Panc1 (cell line): ENCODE results near the gene TARBP1.

Experiments
- POLR2AphosphoS5 ChIP-seq: IDR thresholded peaks from 2 replicates; pipeline ENCODE4 v1.6.1; 2012; ENCODE audit warnings: mild to moderate bottlenecking, low read depth, low read length, moderate library complexity
- TCF7L2 ChIP-seq: IDR thresholded peaks from 2 replicates; pipeline ENCODE4 v1.6.1; 2011; ENCODE audit warnings: mild to moderate bottlenecking, low read depth, low read length, inconsistent platforms
- TF ChIP-seq, protein P1 (sequence below): fragments of 450-650 bp; IDR thresholded peaks from 2 replicates; pipeline ENCODE4 v1.5.1; 2017; ENCODE audit warnings: mild to moderate bottlenecking
- TF ChIP-seq, protein P2 (sequence below), 2 experiments: IDR thresholded peaks; 2 replicates each; pipeline ENCODE4 v1.6.1; 2011 to 2012; ENCODE audit warnings: low read depth in 2 of 2, control low read depth in 1 of 2, low read length in 1 of 2, mild to moderate bottlenecking in 1 of 2, moderate library complexity in 1 of 2; ENCODE audit not compliant: insufficient read depth in 1 of 2

DNA sequence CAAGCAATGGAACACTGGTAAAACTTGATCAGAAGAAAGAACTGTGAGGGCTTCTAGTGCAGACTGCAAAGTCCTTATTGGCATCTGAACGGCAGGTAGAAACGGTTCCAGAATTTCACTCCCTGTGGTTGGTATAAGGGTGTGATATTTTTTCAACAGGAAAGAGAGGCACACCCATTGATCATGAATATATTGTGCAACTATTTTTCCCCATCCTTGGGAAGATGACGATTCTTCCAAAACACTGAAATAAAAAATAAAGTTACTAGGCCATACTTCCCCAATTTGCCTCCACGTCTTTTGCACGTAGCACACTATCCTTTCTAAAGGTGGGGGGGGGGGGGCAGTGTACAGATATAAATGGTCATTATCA, 49.6 kb downstream of the TARBP1 start:
- TF ChIP-seq, protein P1, sequence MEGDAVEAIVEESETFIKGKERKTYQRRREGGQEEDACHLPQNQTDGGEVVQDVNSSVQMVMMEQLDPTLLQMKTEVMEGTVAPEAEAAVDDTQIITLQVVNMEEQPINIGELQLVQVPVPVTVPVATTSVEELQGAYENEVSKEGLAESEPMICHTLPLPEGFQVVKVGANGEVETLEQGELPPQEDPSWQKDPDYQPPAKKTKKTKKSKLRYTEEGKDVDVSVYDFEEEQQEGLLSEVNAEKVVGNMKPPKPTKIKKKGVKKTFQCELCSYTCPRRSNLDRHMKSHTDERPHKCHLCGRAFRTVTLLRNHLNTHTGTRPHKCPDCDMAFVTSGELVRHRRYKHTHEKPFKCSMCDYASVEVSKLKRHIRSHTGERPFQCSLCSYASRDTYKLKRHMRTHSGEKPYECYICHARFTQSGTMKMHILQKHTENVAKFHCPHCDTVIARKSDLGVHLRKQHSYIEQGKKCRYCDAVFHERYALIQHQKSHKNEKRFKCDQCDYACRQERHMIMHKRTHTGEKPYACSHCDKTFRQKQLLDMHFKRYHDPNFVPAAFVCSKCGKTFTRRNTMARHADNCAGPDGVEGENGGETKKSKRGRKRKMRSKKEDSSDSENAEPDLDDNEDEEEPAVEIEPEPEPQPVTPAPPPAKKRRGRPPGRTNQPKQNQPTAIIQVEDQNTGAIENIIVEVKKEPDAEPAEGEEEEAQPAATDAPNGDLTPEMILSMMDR, result no peak
- TF ChIP-seq POLR2AphosphoS5 (no peak), TCF7L2 (no peak)
- TF ChIP-seq, protein P2, sequence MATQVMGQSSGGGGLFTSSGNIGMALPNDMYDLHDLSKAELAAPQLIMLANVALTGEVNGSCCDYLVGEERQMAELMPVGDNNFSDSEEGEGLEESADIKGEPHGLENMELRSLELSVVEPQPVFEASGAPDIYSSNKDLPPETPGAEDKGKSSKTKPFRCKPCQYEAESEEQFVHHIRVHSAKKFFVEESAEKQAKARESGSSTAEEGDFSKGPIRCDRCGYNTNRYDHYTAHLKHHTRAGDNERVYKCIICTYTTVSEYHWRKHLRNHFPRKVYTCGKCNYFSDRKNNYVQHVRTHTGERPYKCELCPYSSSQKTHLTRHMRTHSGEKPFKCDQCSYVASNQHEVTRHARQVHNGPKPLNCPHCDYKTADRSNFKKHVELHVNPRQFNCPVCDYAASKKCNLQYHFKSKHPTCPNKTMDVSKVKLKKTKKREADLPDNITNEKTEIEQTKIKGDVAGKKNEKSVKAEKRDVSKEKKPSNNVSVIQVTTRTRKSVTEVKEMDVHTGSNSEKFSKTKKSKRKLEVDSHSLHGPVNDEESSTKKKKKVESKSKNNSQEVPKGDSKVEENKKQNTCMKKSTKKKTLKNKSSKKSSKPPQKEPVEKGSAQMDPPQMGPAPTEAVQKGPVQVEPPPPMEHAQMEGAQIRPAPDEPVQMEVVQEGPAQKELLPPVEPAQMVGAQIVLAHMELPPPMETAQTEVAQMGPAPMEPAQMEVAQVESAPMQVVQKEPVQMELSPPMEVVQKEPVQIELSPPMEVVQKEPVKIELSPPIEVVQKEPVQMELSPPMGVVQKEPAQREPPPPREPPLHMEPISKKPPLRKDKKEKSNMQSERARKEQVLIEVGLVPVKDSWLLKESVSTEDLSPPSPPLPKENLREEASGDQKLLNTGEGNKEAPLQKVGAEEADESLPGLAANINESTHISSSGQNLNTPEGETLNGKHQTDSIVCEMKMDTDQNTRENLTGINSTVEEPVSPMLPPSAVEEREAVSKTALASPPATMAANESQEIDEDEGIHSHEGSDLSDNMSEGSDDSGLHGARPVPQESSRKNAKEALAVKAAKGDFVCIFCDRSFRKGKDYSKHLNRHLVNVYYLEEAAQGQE (IDR thresholded peaks at IDR 0.05; ENCODE audit: insufficient read depth in 1 of 2, low read depth in 2 of 2, low read length in 1 of 2), result no peak
